ENCODE results near the gene MYO1D. TPM values are rescaled to one million over a fixed set of nuclear protein-coding genes. Genes with fewer than 3 reads are reported as not detected.
"Not testable (repeated sequence)": the region's sequence is repeated elsewhere in the genome, so short reads cannot be mapped to it uniquely, and the experiment has no call there.

MYO1D gene
- total RNA-seq, 4 donors from 2014 or later: 247 to 569 (median 444) TPM

DNA sequence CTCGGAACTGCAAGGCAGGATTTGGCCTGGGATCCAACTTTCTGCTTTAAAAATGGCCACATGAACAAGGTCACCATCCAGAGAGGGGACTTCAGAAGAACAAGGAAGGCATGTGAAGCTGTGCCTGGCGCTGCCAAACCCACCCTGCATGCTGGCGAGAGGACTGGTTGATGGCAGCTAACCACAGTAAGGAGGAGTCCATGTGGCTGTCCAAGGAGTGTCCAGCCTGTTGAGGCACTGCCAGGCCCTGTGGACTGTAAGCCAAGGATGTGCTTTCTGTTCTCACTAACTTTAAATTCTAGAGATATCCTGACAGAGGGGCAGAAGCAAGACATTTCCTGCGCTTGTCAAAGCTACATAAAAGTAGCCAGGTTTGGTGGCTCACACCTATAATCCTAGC is 349.8 kb downstream of the MYO1D start:
- H3K27ac ChIP-seq: no peak overlapping the region
- H3K9me3 ChIP-seq: no peaks in the 10 kb centered on the region
- no peaks in the 10 kb centered on the region for H3K36me3 ChIP-seq
- in situ Hi-C loops (cut with MboI; ENCODE audit: low pct_ligation_motif_present in 1 of 4, low pct_unique_long_range_greater_than_20kb in 1 of 4, low sequenced_read_pairs in 3 of 4): no loop called here
- H3K4me1 ChIP-seq: no peaks in the 10 kb centered on the region
- WGBS, 2 donors (ENCODE audit: low coverage in 1 of 2): 80 to 95% methylated on average over 2 to 4 of the region's 4 CpGs
- intact Hi-C loops (cut with DNase I; ENCODE audit: low total_unique reads): no loop called here
- DNase-seq: no peak
- no peak for TF ChIP-seq EP300 (IDR thresholded peaks at IDR 0.05; ENCODE audit: low read depth)
- TF ChIP-seq POLR2A (IDR thresholded peaks at IDR 0.05): no peak
- no peak for TF ChIP-seq CTCF (IDR thresholded peaks at IDR 0.05)
- no peak for TF ChIP-seq POLR2AphosphoS5 (IDR thresholded peaks at IDR 0.05)
- no peaks in the 10 kb centered on the region for H3K27me3 ChIP-seq
- no peak overlapping the region for H3K4me3 ChIP-seq

GRCh38 chr17:32525122-32525521 is 351.8 kb downstream of the MYO1D start:
- no peaks in the 10 kb centered on the region for H3K9me3 ChIP-seq
- H3K4me1 ChIP-seq: peaks cover 0 to 3% (median under 1%) of the 10 kb centered on the region in 4 donors
- H3K4me3 ChIP-seq: no peak overlapping the region
- intact Hi-C loops (cut with DNase I; ENCODE audit: low total_unique reads): no loop called here
- H3K27ac ChIP-seq: no peak overlapping the region
- no peaks in the 10 kb centered on the region for H3K27me3 ChIP-seq
- in situ Hi-C loops (cut with MboI; ENCODE audit: low pct_ligation_motif_present in 1 of 4, low pct_unique_long_range_greater_than_20kb in 1 of 4, low sequenced_read_pairs in 3 of 4): no loop called here
- H3K36me3 ChIP-seq: no peaks in the 10 kb centered on the region
- WGBS, 2 donors (ENCODE audit: low coverage in 1 of 2): 51 to 55% methylated on average over 4 of the region's 4 CpGs
- no peak for TF ChIP-seq EP300 (IDR thresholded peaks at IDR 0.05; ENCODE audit: low read depth)
- TF ChIP-seq CTCF (IDR thresholded peaks at IDR 0.05): no peak
- no peak for TF ChIP-seq POLR2A (IDR thresholded peaks at IDR 0.05)
- TF ChIP-seq POLR2AphosphoS5 (IDR thresholded peaks at IDR 0.05): no peak
- no peak for DNase-seq

GRCh38 chr17:32524553-32524880 is 352.4 kb downstream of the MYO1D start:
- H3K27ac ChIP-seq; H3K4me3 ChIP-seq; H3K27me3 ChIP-seq; H3K4me1 ChIP-seq; DNase-seq; intact Hi-C loops (cut with DNase I; ENCODE audit: low total_unique reads); H3K9me3 ChIP-seq; H3K36me3 ChIP-seq; in situ Hi-C loops (cut with MboI; ENCODE audit: low pct_ligation_motif_present in 1 of 4, low pct_unique_long_range_greater_than_20kb in 1 of 4, low sequenced_read_pairs in 3 of 4): not testable (repeated sequence)
- 88% methylated on average over 6 of the region's 6 CpGs; no CpG with 5 or more reads in 1 of the 2 donors for WGBS, 2 donors (ENCODE audit: low coverage in 1 of 2)

- intact Hi-C loops (cut with DNase I; ENCODE audit: low total_unique reads) (no loop called here), in situ Hi-C loops (cut with MboI; ENCODE audit: low pct_ligation_motif_present in 1 of 4, low pct_unique_long_range_greater_than_20kb in 1 of 4, low sequenced_read_pairs in 3 of 4) (no loop called here)
- DNase-seq: no peak
Measured at GRCh38 chr17:32523827-32524552, 352.9 kb downstream of the MYO1D start.

More at GRCh38 chr17:32523827-32524552, 352.9 kb downstream of the MYO1D start:
- Histone ChIP-seq H3K27ac (no peak overlapping the region), H3K27me3 (no peaks in the 10 kb centered on the region), H3K36me3 (no peaks in the 10 kb centered on the region), H3K4me1 (peaks cover 0 to 12% (median 4%) of the 10 kb centered on the region in 4 donors), H3K9me3 (no peaks in the 10 kb centered on the region), H3K4me3 (no peak overlapping the region)
- WGBS, 2 donors (ENCODE audit: low coverage in 1 of 2): 71 to 86% methylated on average over 8 to 12 of the region's 12 CpGs
- TF ChIP-seq EP300 (IDR thresholded peaks at IDR 0.05; ENCODE audit: low read depth) (no peak), POLR2AphosphoS5 (IDR thresholded peaks at IDR 0.05) (no peak), POLR2A (IDR thresholded peaks at IDR 0.05) (no peak), CTCF (IDR thresholded peaks at IDR 0.05) (no peak)
